ENCODE results near the gene ADAM12.

ADAM12 gene

DNA sequence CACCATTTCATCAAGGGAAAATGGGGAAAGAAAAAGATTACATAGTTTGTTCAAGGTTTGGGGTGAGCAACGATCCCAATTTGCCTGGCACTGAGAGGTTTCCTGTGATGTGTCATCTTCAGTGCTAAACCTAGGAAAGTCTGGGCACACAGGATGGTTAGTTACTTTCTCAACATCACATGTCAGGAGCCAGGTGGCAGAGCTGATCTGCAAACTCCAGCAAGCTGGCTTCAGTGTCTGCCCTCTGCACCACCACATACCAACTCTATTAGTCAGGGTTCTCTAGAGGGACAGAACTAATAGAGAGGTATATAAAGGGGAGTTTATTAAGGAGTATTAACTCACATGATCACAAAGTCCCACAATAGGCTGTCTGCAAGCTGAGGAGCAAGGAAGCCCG is 11.3 kb downstream of the ADAM12 start:
- H3K27me3 ChIP-seq (ENCODE audit: control insufficient read depth, insufficient read depth, low read length): no peaks in the 10 kb centered on the region

GRCh38 chr10:126375926-126376554 is 12.2 kb downstream of the ADAM12 start:
- H3K27ac ChIP-seq (ENCODE audit: low read depth, low read length): no peak overlapping the region
- no peaks in the 10 kb centered on the region for H3K4me1 ChIP-seq (ENCODE audit: control insufficient read depth, insufficient read depth, low read length)
- H3K4me3 ChIP-seq (ENCODE audit: low read length): no peak overlapping the region
- no peaks in the 10 kb centered on the region for H3K36me3 ChIP-seq (ENCODE audit: control insufficient read depth, insufficient read depth, low read length)
- no peak overlapping the region for H3K9ac ChIP-seq (ENCODE audit: low read length)
- no peaks in the 10 kb centered on the region for H3K27me3 ChIP-seq (ENCODE audit: control insufficient read depth, insufficient read depth, low read length)

More for the DNA sequence above, 11.3 kb downstream of the ADAM12 start:
- no peak overlapping the region for H3K4me3 ChIP-seq (ENCODE audit: low read length)
- no peaks in the 10 kb centered on the region for H3K36me3 ChIP-seq (ENCODE audit: control insufficient read depth, insufficient read depth, low read length)
- no peak overlapping the region for H3K27ac ChIP-seq (ENCODE audit: low read depth, low read length)
- no peak overlapping the region for H3K9ac ChIP-seq (ENCODE audit: low read length)
- H3K4me1 ChIP-seq (ENCODE audit: control insufficient read depth, insufficient read depth, low read length): no peaks in the 10 kb centered on the region

- Histone ChIP-seq H3K27me3 (ENCODE audit: control insufficient read depth, insufficient read depth, low read length) (no peaks in the 10 kb centered on the region), H3K27ac (ENCODE audit: low read depth, low read length) (no peak overlapping the region), H3K4me3 (ENCODE audit: low read length) (no peak overlapping the region), H3K4me1 (ENCODE audit: control insufficient read depth, insufficient read depth, low read length) (no peaks in the 10 kb centered on the region), H3K9ac (ENCODE audit: low read length) (no peak overlapping the region), H3K36me3 (ENCODE audit: control insufficient read depth, insufficient read depth, low read length) (no peaks in the 10 kb centered on the region)
These were observed 13.0 kb downstream of the ADAM12 start for GRCh38 chr10:126375299-126375698.

- no peak overlapping the region for H3K9ac ChIP-seq (ENCODE audit: low read length)
- H3K27ac ChIP-seq (ENCODE audit: low read depth, low read length): no peak overlapping the region
- H3K4me1 ChIP-seq (ENCODE audit: control insufficient read depth, insufficient read depth, low read length): no peaks in the 10 kb centered on the region
- no peaks in the 10 kb centered on the region for H3K27me3 ChIP-seq (ENCODE audit: control insufficient read depth, insufficient read depth, low read length)
- no peak overlapping the region for H3K4me3 ChIP-seq (ENCODE audit: low read length)
- no peaks in the 10 kb centered on the region for H3K36me3 ChIP-seq (ENCODE audit: control insufficient read depth, insufficient read depth, low read length)
These were observed 13.8 kb downstream of the ADAM12 start for GRCh38 chr10:126374435-126374834.

DNA sequence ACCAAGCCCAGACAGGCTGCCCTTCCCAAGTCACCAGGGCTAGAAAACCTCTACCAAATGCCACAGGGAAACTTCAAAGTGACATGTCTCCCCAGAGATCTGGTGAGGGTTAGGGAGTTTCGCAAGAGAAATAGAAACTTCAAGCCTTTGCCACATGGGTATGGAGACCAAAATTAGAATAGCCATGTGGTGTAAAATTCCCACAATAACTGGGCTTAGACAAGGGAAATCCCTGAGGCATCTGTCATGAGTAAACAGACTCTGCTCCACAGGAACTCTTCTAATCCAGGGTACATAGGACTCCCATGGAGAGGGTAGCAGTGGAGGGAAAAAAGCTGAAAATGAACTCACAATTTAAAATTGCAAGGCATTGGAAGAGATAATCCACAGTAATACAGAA is 14.3 kb downstream of the ADAM12 start:
- H3K36me3 ChIP-seq (ENCODE audit: control insufficient read depth, insufficient read depth, low read length): no peaks in the 10 kb centered on the region
- no peak overlapping the region for H3K4me3 ChIP-seq (ENCODE audit: low read length)
- H3K27ac ChIP-seq (ENCODE audit: low read depth, low read length): no peak overlapping the region
- H3K4me1 ChIP-seq (ENCODE audit: control insufficient read depth, insufficient read depth, low read length): no peaks in the 10 kb centered on the region
- no peak overlapping the region for H3K9ac ChIP-seq (ENCODE audit: low read length)
- no peaks in the 10 kb centered on the region for H3K27me3 ChIP-seq (ENCODE audit: control insufficient read depth, insufficient read depth, low read length)

GRCh38 chr10:126373147-126373546 is 15.1 kb downstream of the ADAM12 start:
- Histone ChIP-seq H3K4me1 (ENCODE audit: control insufficient read depth, insufficient read depth, low read length) (no peaks in the 10 kb centered on the region), H3K27ac (ENCODE audit: low read depth, low read length) (no peak overlapping the region), H3K9ac (ENCODE audit: low read length) (no peak overlapping the region)

GRCh38 chr10:126372396-126372795 is 15.9 kb downstream of the ADAM12 start:
- no peak overlapping the region for H3K9ac ChIP-seq (ENCODE audit: low read length)
- H3K4me1 ChIP-seq (ENCODE audit: control insufficient read depth, insufficient read depth, low read length): no peaks in the 10 kb centered on the region
- H3K4me3 ChIP-seq (ENCODE audit: low read length): no peak overlapping the region
- H3K36me3 ChIP-seq (ENCODE audit: control insufficient read depth, insufficient read depth, low read length): no peaks in the 10 kb centered on the region
- no peak overlapping the region for H3K27ac ChIP-seq (ENCODE audit: low read depth, low read length)
- H3K27me3 ChIP-seq (ENCODE audit: control insufficient read depth, insufficient read depth, low read length): no peaks in the 10 kb centered on the region

More at GRCh38 chr10:126373147-126373546, 15.1 kb downstream of the ADAM12 start:
- Histone ChIP-seq H3K27me3 (ENCODE audit: control insufficient read depth, insufficient read depth, low read length) (no peaks in the 10 kb centered on the region), H3K36me3 (ENCODE audit: control insufficient read depth, insufficient read depth, low read length) (no peaks in the 10 kb centered on the region), H3K4me3 (ENCODE audit: low read length) (no peak overlapping the region)

GRCh38 chr10:126369125-126369710 is 19.1 kb downstream of the ADAM12 start:
- no peak overlapping the region for H3K27ac ChIP-seq (ENCODE audit: low read depth, low read length)
- no peak overlapping the region for H3K9ac ChIP-seq (ENCODE audit: low read length)
- no peaks in the 10 kb centered on the region for H3K4me1 ChIP-seq (ENCODE audit: control insufficient read depth, insufficient read depth, low read length)
- H3K36me3 ChIP-seq (ENCODE audit: control insufficient read depth, insufficient read depth, low read length): no peaks in the 10 kb centered on the region
- no peak overlapping the region for H3K4me3 ChIP-seq (ENCODE audit: low read length)
- no peaks in the 10 kb centered on the region for H3K27me3 ChIP-seq (ENCODE audit: control insufficient read depth, insufficient read depth, low read length)

DNA sequence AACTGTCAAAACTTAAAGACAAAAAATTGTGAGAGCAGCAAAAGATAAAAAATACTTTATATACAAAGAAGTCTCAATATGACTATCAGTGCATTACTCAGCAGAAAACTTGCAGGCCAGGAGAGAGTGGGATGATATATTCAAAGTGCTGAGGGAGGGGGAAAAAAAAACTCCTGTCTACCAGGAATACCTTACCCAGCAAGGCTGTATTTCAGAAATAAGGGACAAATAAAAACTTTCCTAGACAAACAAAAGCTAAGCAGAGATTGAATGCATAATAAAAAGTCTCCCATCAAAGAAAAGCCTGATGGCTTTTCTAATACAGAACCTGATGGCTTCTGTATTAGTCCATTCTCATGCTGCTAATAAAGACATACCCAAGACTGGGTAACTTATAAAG is 31.1 kb downstream of the ADAM12 start:
- H3K27ac ChIP-seq (ENCODE audit: low read depth, low read length): no peak overlapping the region
- no peak overlapping the region for H3K4me3 ChIP-seq (ENCODE audit: low read length)
- no peaks in the 10 kb centered on the region for H3K4me1 ChIP-seq (ENCODE audit: control insufficient read depth, insufficient read depth, low read length)
- no peaks in the 10 kb centered on the region for H3K27me3 ChIP-seq (ENCODE audit: control insufficient read depth, insufficient read depth, low read length)
- no peaks in the 10 kb centered on the region for H3K36me3 ChIP-seq (ENCODE audit: control insufficient read depth, insufficient read depth, low read length)
- no peak overlapping the region for H3K9ac ChIP-seq (ENCODE audit: low read length)

DNA sequence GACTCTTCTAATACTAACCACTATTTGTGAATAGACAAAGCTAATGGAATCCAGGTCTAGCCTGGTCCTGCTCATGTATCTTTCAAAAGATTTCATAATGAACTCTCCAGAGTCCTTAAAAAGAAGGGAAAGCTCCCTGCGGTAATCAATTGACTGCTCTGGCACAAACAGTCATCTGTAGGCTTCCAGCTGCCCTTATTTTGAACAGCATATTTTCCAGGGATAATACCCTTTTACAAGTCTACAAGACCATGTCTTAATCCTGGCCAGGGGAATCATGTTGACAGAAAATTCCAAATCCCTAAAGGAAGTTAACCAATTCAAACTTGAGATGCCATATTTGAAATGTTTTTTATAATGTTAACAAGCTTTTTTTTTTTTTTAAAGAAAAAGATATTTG is 34.6 kb downstream of the ADAM12 start:
- H3K36me3 ChIP-seq (ENCODE audit: control insufficient read depth, insufficient read depth, low read length): no peaks in the 10 kb centered on the region
- no peaks in the 10 kb centered on the region for H3K4me1 ChIP-seq (ENCODE audit: control insufficient read depth, insufficient read depth, low read length)
- H3K27ac ChIP-seq (ENCODE audit: low read depth, low read length): no peak overlapping the region
- H3K9ac ChIP-seq (ENCODE audit: low read length): no peak overlapping the region
- H3K4me3 ChIP-seq (ENCODE audit: low read length): no peak overlapping the region
- no peaks in the 10 kb centered on the region for H3K27me3 ChIP-seq (ENCODE audit: control insufficient read depth, insufficient read depth, low read length)

GRCh38 chr10:126352453-126352852 is 35.8 kb downstream of the ADAM12 start:
- no peaks in the 10 kb centered on the region for H3K27me3 ChIP-seq (ENCODE audit: control insufficient read depth, insufficient read depth, low read length)
- no peaks in the 10 kb centered on the region for H3K4me1 ChIP-seq (ENCODE audit: control insufficient read depth, insufficient read depth, low read length)
- H3K9ac ChIP-seq (ENCODE audit: low read length): no peak overlapping the region
- H3K4me3 ChIP-seq (ENCODE audit: low read length): no peak overlapping the region
- no peaks in the 10 kb centered on the region for H3K36me3 ChIP-seq (ENCODE audit: control insufficient read depth, insufficient read depth, low read length)
- H3K27ac ChIP-seq (ENCODE audit: low read depth, low read length): no peak overlapping the region

- no peaks in the 10 kb centered on the region for H3K36me3 ChIP-seq (ENCODE audit: control insufficient read depth, insufficient read depth, low read length)
- no peaks in the 10 kb centered on the region for H3K27me3 ChIP-seq (ENCODE audit: control insufficient read depth, insufficient read depth, low read length)
- no peak overlapping the region for H3K4me3 ChIP-seq (ENCODE audit: low read length)
- no peak overlapping the region for H3K9ac ChIP-seq (ENCODE audit: low read length)
- no peaks in the 10 kb centered on the region for H3K4me1 ChIP-seq (ENCODE audit: control insufficient read depth, insufficient read depth, low read length)
- no peak overlapping the region for H3K27ac ChIP-seq (ENCODE audit: low read depth, low read length)
These were observed 37.3 kb downstream of the ADAM12 start for GRCh38 chr10:126351021-126351420.

Data from rectal smooth muscle tissue (tissue), 1 donor.